HG03342 (cell line): ENCODE measurements around the gene ASXL2.
A peak's percentile ranks its signal among the peaks of the same experiment; 100 is the strongest.

Experiments used
- ATAC-seq: cut with Tn5 transposase; IDR thresholded peaks from one replicate; pipeline ENCODE4 v1.9.1; 2021; ENCODE audit warnings: mild to moderate bottlenecking, moderate library complexity; ENCODE audit not compliant: unreplicated experiment

ASXL2 gene

DNA sequence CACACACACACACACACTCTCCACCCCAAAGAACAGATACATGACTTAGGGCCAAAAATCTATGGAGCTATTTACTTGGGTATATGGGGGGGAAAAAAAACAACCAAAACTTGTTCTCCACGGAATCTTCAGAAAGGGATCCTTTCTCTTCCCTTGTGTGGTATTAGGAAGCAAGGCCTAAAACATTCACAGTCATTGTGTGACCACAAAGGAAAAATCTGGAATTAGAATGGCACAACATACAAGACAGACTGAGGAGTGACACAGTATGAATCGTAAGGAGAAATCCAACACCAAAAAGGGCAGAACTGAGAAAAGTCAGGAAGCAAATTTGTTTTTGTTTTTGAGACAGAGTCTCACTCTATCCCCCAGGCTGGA, 70.3 kb downstream of the ASXL2 start:
- ATAC-seq = no peak

DNA sequence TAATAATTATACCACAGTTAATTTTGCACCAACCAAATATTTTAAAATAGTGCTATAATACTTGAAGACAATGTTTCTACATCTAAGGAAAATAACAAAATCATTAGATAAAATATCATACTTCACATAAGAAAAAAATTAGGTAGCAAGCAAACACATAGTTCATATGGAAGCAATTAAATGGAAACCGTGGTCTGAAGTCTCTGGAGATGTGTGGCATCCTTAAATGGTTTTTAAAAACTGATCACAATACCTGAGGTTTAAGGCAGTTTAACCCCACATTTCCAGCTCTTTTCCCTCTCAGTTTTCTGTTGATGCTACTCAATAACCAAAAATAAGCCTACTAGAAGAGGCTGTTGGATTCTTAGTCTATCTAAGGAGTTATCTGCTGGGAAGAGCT, 71.3 kb downstream of the ASXL2 start:
- no peak for ATAC-seq

DNA sequence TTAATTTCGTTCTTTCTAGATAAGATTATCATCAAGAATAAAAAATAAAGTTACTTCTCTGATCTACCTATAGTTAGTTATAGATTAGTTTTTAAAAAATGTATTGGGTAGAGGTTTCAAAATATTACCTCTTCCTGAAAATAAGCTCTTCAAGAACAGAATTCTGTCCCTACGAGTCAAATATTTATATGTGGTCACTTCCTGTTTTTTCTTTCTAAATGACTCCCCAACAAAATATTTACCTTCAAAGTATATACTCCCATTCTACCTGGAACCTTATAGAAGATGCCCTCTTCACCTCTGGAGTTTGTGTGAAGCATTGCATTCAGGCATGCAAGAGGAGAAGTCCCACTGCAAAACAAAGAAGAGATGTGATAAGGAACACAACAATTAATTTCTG, 72.3 kb downstream of the ASXL2 start:
- ATAC-seq = no peak

DNA sequence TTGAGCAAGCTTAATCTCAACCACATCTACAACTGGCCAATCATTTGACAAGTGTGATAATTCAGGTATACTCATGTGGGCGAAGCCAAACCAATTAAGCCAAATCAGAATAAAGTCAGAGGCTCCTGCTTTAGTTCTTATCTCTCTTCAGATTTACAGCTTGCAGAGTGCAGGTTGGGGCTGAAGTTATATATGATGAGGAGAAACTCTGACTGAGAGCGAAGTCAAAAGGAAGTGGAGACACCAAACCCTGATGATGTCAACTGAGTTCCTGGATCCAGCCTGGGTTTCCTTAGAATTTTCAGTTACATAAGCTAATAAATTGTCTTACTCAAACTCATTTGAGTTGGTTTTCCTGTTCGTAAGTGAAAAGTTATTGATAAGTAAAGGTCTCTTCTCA, 73.9 kb downstream of the ASXL2 start:
- no peak for ATAC-seq

DNA sequence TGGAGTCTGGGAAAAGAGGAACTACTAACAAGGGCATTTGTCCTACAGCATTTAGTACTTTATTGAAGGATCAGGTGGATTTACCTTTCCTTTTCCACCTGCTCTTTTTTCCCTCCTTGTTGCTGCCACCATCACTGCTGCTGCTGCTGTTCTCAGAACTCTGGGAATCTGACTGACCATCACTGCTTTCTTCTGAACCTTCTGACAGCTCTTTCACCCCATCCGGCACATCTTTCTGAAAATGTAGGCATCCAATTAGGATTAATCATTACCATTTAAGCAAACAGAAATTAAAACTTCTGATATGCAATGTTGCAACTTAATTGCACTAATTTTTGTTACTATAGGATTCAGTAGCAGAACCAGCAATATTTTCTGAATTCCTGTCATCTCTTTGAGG, 79.0 kb downstream of the ASXL2 start:
- no peak for ATAC-seq

DNA sequence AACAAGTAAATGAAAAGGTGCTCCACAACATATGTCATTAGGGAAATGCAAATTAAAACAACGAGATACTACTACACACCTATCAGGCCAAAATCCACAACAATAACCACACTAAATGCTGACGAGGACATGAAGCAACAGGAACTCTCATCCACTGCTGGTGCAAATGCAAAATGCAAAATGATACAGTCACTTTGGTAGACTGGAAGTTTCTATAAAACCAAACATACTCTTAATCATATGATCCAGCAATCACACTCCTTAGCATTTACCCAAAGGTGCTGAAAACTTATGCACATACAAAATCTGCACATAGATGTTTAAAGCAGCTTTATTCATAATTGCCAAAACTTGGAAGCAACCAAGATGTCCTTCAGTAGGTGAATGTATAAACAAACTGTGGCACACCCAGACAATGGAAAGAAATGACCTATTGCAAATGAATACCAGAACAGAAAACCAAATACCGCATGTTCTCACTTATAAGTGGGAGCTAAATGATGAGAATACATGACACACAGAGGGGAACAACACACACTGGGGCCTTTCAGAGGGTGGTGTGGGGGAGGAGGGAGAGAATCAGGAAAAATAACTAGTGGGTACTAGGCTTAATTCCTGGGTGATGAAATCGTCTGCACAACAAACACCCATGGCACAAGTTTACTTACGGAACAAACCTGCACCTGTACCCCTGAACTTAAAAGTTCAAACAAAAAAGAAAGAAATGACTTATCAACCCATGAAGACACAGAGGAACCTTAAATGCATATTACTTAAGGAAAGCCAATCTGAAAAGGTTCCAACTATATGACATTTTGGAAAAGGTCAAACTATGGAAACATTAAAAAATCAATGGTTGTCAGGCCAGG, 80.4 kb downstream of the ASXL2 start:
- no peak for ATAC-seq

DNA sequence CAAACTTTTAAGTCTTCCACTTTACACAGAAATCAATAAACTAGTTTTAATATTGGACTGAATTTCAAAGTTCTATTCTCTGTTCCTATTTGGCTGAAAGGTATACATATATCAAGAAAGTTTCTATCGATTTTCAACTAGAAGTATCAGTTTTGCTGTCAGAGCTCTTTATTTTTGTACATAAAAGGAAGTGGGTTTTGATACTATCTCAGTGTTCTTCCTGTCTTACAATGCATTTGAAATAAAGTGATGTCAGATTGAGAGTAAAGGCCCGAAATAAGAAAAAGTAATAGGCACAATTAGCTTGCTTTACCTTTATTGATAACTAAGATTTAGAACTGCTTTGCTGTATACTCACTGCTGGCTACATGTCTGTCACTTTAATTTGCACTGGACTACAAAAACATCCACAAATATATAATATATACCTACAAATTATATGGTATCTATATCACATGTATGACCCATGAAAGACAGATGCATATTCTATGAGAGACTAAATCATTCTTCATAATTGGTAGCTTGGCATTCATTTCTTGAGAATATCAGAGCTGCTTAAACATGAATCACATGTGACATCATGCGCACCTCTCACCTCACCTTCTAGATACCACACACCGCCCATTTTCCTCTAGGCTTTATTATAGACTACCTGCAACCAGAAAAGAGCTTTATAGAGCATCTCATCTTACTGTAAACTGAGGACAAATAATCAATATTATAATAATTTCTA, 83.6 kb downstream of the ASXL2 start:
- ATAC-seq = no peak

DNA sequence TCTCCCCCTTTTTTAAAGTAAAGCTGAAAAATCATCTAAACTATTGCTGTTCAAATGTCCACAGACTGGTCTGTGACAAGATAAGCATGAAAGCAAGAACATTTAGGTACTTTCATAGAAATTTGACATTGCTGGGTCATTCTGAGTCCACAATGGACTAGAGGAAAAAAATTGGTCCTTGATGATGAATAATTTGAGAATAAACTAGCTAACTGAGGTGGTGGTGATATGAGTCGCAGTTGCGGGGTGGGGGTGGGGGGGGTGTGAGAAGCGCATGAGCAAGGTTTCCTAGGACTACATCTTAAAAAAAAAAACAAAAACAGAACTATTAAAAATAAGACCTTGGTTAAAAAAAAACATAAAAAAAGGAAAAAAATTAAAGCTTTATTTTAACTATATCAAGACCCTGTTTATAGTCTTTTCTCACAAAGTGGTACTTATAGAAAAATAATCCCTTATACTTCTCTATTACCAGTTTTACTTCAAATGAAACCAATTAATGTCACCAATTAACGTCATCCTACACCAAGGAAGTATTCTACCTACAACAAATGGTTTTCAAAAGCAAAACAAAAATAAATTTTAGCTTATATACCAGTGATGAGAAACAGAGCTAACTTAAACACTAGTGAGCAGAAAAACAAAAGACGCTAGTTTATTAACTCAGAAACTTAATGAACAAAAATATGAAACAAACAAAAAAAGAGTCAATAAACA, 88.1 kb downstream of the ASXL2 start:
- no peak for ATAC-seq

DNA sequence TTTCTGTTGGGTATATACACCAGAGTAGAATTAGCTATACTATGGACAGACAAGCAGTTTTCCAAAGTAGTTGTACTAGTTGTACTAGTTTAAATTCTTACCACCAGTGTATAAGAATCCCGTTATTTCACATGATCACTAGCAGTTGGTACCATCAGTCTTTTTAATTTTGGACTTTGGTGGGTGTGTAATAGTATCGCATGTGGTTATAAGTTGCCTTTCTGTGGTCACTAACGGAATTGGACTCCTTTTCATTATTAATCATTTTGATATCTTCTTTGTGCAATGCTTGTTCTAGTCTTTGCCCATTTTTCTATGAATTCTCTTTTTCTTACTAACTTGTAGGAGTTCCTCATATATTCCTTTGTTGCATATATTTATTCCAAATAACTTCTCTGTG, 89.8 kb downstream of the ASXL2 start:
- no peak for ATAC-seq

DNA sequence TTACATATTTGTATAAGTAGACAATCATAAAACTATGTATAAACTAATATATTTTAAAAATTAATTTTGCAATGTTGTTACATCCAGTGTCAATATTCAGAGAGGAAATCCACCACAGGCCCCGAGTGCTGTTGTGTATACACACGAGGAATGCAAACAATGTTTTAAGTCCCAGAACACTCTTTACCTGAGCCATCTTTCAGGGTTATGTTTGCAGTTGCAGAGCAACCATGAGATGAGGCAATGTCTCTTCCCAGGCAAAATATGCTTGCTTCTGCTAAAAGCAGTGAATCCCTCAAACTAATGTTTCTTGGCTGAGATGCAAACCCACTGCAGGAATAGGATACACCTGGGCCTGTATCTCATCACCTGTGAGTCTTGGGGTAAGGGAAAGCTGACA, 91.3 kb downstream of the ASXL2 start:
- no peak for ATAC-seq

DNA sequence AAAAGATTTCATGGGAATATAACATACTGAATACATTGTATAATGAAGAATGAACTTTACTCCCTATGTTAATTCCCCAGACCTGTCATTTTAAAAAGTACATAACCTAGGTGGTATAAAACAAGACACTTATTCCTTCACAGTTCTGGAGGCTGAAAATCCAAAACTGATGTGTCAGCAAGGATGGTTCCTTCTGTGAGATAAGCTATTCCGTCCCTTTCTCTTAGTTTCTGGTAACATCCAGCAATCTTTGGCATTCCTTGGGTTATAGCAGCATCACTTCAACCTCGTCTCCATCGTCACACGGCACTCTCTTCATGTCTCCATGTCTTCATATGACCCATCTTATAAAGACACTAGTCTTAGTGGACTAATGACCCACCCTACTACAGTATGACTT, 93.9 kb downstream of the ASXL2 start:
- ATAC-seq = no peak

DNA sequence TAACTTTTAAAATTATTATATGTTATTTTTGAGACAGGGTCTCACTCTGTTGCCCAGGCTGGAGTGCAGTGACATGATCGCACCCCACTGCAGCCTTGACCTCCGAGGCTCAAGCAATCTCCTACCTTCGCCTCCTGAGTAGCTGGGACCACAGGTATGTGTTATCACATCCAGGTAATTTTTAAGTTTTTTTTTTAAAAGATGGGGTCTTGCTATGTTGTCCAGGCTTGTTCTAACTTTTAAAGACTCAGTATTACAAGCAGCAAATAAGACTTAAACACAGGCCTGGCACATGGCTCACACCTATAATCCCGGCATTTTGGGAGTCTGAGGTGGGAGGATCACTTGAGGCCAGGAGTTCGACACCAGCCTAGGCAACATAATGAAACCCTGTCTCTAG, 101.2 kb downstream of the ASXL2 start:
- ATAC-seq = no peak

DNA sequence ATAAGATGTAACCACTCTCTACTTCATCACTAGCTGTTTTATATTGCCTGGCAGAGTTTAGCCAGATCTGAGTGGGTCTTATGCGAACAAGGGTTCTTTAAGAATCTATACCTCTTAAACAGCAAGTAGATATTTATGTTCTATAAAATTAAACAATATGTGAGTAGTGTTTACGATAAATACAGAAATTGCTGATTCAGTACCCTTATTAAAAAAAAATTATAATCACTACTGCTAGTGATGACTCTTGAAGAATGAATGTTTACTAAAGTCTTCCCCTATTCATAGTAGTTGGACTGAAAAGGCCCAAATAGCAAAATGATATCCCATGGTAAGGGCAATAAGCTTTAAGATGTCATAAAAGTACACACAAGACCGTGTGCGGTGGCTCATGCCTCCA, 106.2 kb downstream of the ASXL2 start:
- no peak for ATAC-seq

DNA sequence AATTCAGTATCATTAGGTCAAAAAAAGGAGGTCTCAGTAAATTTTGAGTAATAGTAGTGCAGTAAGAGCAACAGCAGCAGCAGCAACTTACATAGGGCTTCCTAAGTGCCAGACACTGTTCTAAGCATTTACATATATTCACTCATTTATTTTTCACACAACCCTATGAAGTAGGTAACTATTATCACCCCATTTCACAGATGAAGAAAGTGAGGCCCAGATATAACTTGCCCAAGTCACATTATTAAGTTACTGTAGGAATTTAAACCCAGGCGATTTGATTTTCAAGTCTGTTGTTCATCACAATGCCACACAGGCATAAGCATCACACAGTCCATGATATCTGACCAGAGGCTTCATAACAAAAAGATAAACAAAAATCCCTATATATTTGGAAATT, 114.7 kb downstream of the ASXL2 start:
- ATAC-seq = no peak

DNA sequence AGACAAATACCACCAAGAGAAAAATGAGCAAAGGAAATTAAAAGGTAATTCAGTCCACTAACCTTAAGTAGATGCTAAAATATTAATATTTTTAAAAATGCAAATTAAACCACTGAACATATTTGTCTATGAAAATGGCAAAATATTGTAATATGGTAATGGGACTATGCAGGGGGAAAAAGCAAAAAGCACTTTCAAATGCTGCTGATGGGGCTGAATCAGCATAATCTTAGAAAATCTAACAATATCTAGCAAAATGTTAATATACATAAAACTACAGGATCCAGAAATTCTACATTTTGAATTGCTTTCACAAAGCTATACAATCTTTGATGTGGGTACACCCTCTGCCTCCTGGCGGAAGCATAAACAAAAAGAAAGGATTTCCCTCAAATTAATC, 118.0 kb downstream of the ASXL2 start:
- no peak for ATAC-seq

DNA sequence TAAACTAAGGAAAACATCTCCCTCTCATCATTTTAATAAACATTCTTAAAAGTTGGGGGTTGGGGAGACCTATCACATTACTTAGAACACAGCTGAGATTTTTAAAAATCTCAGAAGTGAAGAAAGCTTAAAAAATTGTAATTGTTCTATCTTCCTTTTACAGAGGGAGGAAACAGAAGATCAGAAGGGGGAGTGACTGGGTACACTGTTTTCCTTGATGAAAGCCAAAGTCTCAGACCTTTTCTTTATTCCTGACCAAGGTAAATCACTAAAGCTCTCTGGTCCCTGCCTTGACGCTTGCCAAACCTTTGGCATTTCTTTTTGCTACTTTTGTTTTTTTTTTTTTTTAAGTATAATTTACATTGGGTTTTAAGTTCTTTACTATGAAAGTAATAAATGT, 119.9 kb downstream of the ASXL2 start:
- ATAC-seq = no peak

DNA sequence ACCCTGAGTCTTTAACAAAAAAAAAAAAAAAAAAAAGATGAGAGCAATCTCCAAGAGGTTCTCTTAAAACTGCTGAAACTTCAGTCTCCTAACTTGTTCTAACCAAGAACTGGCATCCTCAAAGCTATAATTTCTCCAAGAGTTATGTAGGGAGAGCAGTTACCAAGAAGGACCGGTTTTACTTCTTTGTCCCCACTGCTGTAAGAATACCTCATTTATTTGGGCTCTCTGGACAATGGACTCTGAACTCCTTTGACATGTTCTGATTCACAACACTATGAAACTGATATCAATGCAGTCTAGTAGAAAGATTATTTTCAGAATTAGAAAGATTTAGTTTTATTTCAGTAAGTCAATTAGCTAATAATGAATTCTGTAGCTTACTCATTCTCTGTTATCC, 120.4 kb downstream of the ASXL2 start:
- no peak for ATAC-seq

DNA sequence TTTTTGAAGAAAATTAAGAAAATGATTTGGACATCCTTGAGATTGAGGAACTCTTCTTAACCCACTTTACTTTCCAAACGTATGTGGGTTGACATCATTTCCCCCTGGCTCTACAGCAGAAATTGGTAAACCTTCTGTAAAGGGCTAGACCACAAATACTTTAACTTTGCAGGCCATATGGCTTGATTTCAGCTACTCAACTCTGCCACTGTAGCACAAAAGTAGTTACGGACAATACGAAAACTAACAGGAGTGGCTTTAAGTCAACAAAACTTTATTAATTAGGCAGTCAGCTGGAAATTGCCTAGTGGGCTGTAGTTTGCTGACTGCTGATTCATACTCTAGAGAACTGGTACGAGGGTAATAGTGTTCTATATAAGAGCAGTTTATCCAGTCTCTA, 121.8 kb downstream of the ASXL2 start:
- ATAC-seq = no peak

DNA sequence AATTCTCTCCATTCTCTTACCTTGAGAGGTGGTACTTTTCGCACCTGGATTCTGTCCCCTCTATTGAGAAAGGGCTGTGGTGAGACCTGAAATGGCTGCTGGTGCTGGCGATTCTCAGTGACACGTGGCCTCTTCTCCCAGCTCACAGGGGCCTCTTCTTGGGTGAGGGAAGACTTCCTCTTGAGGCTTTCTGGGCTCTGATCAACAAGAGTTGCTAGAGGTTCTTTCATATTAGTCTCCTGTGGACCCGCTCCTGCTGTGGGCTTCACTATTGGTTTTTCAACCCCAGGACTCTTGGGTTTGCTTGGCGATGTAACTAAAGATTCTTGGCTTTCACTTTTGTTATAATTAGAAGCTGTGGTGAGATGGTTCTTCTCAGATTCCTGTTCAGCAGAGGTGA, 128.6 kb downstream of the ASXL2 start:
- no peak for ATAC-seq

DNA sequence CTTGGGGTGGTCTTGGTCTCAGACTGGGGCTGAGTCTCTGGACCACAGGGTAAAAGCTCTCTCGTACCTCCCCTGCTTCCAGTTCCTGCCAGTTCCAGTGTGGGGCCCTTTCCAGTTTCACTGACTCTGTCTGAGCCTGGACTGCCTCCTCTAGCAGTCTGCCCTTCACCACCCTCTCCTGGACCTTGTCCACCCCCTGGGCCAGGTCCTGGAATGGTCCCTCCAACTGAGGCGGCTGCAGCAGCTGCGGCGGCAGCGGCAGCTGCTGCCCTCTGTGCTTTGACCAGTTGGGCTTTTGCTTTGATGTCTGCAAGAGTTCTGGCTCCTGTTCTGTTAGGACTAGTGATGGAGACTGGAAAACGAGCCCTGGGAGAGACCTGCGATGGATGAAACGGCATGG, 134.2 kb downstream of the ASXL2 start:
- ATAC-seq = no peak

DNA sequence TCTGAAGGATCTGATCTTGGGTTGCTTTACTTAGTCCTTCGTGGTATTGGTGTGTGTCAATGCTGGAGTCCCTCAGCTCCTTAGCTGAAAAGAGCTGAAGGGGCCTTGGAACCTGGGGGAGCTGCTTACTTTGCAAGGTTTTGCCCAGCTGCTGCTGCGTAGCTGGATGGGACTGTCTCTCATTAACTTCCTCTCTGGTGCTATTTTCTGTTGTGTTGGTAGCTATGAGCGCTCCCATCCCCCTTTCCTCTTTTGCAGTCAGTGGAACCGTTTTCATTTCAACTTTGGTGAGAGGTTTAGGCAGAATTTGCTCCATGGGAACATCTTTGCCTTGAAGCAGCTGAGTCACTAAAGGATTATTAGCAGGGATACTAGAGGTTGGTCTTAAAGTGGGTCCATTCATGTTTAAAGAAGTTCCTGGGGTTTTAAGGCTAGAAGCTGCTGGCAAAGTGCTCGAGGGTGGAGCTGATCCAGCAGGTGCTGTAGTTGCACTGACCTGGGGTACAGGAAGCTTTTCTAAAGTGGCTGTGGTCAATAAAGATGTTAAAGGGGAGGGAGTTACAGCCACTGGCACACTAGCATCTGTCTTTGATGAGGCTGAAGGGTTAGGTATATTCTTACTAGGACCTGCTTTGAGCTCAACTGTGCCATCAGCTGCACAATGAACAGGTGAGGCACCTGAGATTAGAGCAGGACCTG, 135.0 kb downstream of the ASXL2 start:
- peak; percentile 68 for ATAC-seq
